ENCODE results near the gene KLC1. TPM values are rescaled to one million over a fixed set of nuclear protein-coding genes. Genes with fewer than 3 reads are reported as not detected.
A peak's percentile ranks its signal among the peaks of the same experiment; 100 is the strongest.

The KLC1 gene
- total RNA-seq, 2 donors from 2014 or later: 199 to 292 TPM

- no peak for DNase-seq
- Histone ChIP-seq H3K9me3 (no peaks in the 10 kb centered on the region), H3K4me1 (peaks cover 18% of the 10 kb centered on the region), H3K27ac (peak overlapping the region; percentile 42 to 79 (median 64)), H3K27me3 (no peaks in the 10 kb centered on the region), H3K36me3 (replicated peaks in 1 of 2; ENCODE audit: insufficient read depth in 1 of 2, low read depth in 2 of 2) (no peaks in the 10 kb centered on the region), H3K4me3 (no peak overlapping the region)
- no peak for TF ChIP-seq CTCF (IDR thresholded peaks at IDR 0.05)
- TF ChIP-seq POLR2A (IDR thresholded peaks at IDR 0.05): no peak
- ATAC-seq: no peak
- 53 to 74% methylated on average over 6 of the region's 6 CpGs for WGBS, 2 donors
- intact Hi-C loops (cut with DNase I): no loop called here
Observed at GRCh38 chr14:103593577-103593976, 35.4 kb upstream of the KLC1 start.

- Histone ChIP-seq H3K4me3 (no peak overlapping the region), H3K36me3 (replicated peaks in 1 of 2; ENCODE audit: insufficient read depth in 1 of 2, low read depth in 2 of 2) (no peaks in the 10 kb centered on the region), H3K4me1 (peaks cover 18% of the 10 kb centered on the region), H3K9me3 (no peaks in the 10 kb centered on the region), H3K27me3 (no peaks in the 10 kb centered on the region), H3K27ac (peak overlapping the region; percentile 42 to 79 (median 64))
- DNase-seq (peak; percentile 43 to 64 (median 60)), ATAC-seq (peak; percentile 84)
- 51 to 70% methylated on average over 6 to 11 of the region's 11 CpGs for WGBS, 2 donors
- peak in 2 of 3 donors; percentile 42 to 50 for TF ChIP-seq POLR2A (IDR thresholded peaks at IDR 0.05)
- no peak for TF ChIP-seq CTCF (IDR thresholded peaks at IDR 0.05)
- intact Hi-C loops (cut with DNase I): no loop called here
Observed at GRCh38 chr14:103594265-103594664, 34.7 kb upstream of the KLC1 start.

GRCh38 chr14:103597623-103598377 is 31.2 kb upstream of the KLC1 start:
- WGBS, 2 donors: 92 to 97% methylated on average over 10 of the region's 10 CpGs
- intact Hi-C loops (cut with DNase I): no loop called here
- no peaks in the 10 kb centered on the region for H3K27me3 ChIP-seq
- no peak for TF ChIP-seq CTCF (IDR thresholded peaks at IDR 0.05)
- TF ChIP-seq POLR2A (IDR thresholded peaks at IDR 0.05): no peak
- ATAC-seq (no peak), DNase-seq (no peak)
- H3K36me3 ChIP-seq (replicated peaks in 1 of 2; ENCODE audit: insufficient read depth in 1 of 2, low read depth in 2 of 2): no peaks in the 10 kb centered on the region
- peaks cover 18% of the 10 kb centered on the region for H3K4me1 ChIP-seq
- no peak overlapping the region for H3K4me3 ChIP-seq
- no peak overlapping the region for H3K27ac ChIP-seq
- H3K9me3 ChIP-seq: no peaks in the 10 kb centered on the region

- ATAC-seq: no peak
- intact Hi-C loops (cut with DNase I): no loop called here
- no peak overlapping the region for H3K27ac ChIP-seq
- no peaks in the 10 kb centered on the region for H3K9me3 ChIP-seq
- H3K4me1 ChIP-seq: peaks cover 1% of the 10 kb centered on the region
- TF ChIP-seq POLR2A (IDR thresholded peaks at IDR 0.05) (no peak), CTCF (IDR thresholded peaks at IDR 0.05) (no peak)
- H3K36me3 ChIP-seq (replicated peaks in 1 of 2; ENCODE audit: insufficient read depth in 1 of 2, low read depth in 2 of 2): no peaks in the 10 kb centered on the region
- H3K27me3 ChIP-seq: no peaks in the 10 kb centered on the region
- DNase-seq: no peak
- 94 to 96% methylated on average over 5 of the region's 5 CpGs for WGBS, 2 donors
- H3K4me3 ChIP-seq: no peak overlapping the region
Observed at GRCh38 chr14:103600503-103600902, 28.5 kb upstream of the KLC1 start.

- Histone ChIP-seq H3K36me3 (replicated peaks in 1 of 2; ENCODE audit: insufficient read depth in 1 of 2, low read depth in 2 of 2) (no peaks in the 10 kb centered on the region), H3K27me3 (no peaks in the 10 kb centered on the region), H3K27ac (no peak overlapping the region), H3K9me3 (no peaks in the 10 kb centered on the region), H3K4me3 (no peak overlapping the region), H3K4me1 (peaks cover 14% of the 10 kb centered on the region)
- ATAC-seq: no peak
- DNase-seq: no peak
- 77 to 90% methylated on average over 5 of the region's 5 CpGs for WGBS, 2 donors
- intact Hi-C loops (cut with DNase I): no loop called here
- no peak for TF ChIP-seq CTCF (IDR thresholded peaks at IDR 0.05)
- no peak for TF ChIP-seq POLR2A (IDR thresholded peaks at IDR 0.05)
Observed at GRCh38 chr14:103604620-103605019, 24.4 kb upstream of the KLC1 start.
